GM12801 (cell line): ENCODE measurements around the gene RAB11FIP2.

Experiments used
- CTCF ChIP-seq: IDR thresholded peaks from one replicate; pipeline ENCODE4 v1.5.1; 2011; ENCODE audit warnings: control low read depth; ENCODE audit not compliant: insufficient read length; ENCODE audit errors: extremely low read depth

Gene RAB11FIP2

GRCh38 chr10:117980755-117981702 is 65.7 kb downstream of the RAB11FIP2 start:
- TF ChIP-seq CTCF = no peak

- TF ChIP-seq CTCF = no peak
Measured at GRCh38 chr10:117980216-117980615, 66.5 kb downstream of the RAB11FIP2 start.

GRCh38 chr10:117972168-117972837 is 74.4 kb downstream of the RAB11FIP2 start:
- no peak for TF ChIP-seq CTCF

GRCh38 chr10:117970962-117971361 is 75.8 kb downstream of the RAB11FIP2 start:
- no peak for TF ChIP-seq CTCF

GRCh38 chr10:117969592-117969991 is 77.1 kb downstream of the RAB11FIP2 start:
- no peak for TF ChIP-seq CTCF

GRCh38 chr10:117968354-117969182 is 78.2 kb downstream of the RAB11FIP2 start:
- no peak for TF ChIP-seq CTCF
